Kidney (tissue), 14 donors: ENCODE measurements around the gene C1S. TPM values are rescaled to one million over a fixed set of nuclear protein-coding genes. Genes with fewer than 3 reads are reported as not detected.
"Not testable (repeated sequence)": the region's sequence is repeated elsewhere in the genome, so short reads cannot be mapped to it uniquely, and the experiment has no call there.

ENCODE experiments used
- DNase-seq, 5 donors: peaks; one replicate each; pipeline ENCODE4 v3.0.0-alpha.2; 2013 to 2020
- FAIRE-seq: peaks from 2 replicates; lab custom pipeline; 2012; peaks lifted over from hg19 to GRCh38; lab: Jason Lieb, UNC
- H3K27ac ChIP-seq, 2 donors: one replicate each; pipeline ENCODE4 v1.7.0; 2013; ENCODE audit warnings: low read depth in 2 of 2, low read length in 2 of 2, inconsistent platforms in 1 of 2
- H3K27me3 ChIP-seq: one replicate; pipeline ENCODE4 v1.7.1; 2013; ENCODE audit warnings: low read length, inconsistent platforms; ENCODE audit not compliant: control insufficient read depth, insufficient read depth
- H3K36me3 ChIP-seq, 3 donors: one replicate each; pipeline versions ENCODE4 v1.7.0 to v1.7.1; 2013; ENCODE audit warnings: low read length in 3 of 3, control low read depth in 1 of 3, inconsistent platforms in 1 of 3; ENCODE audit not compliant: insufficient read depth in 3 of 3, control insufficient read depth in 2 of 3
- H3K4me1 ChIP-seq, 3 donors: one replicate each; pipeline versions ENCODE4 v1.7.0 to v1.7.1; 2013; ENCODE audit warnings: low read length in 3 of 3, inconsistent platforms in 1 of 3, low read depth in 1 of 3; ENCODE audit not compliant: control insufficient read depth in 2 of 3, insufficient read depth in 2 of 3
- H3K4me3 ChIP-seq, 3 donors: one replicate each; pipeline versions ENCODE4 v1.7.0 to v1.8.1; 2013; ENCODE audit warnings: low read length in 3 of 3, control low read depth in 1 of 3, inconsistent platforms in 1 of 3
- H3K9ac ChIP-seq, 3 donors: one replicate each; pipeline versions ENCODE4 v1.7.0 to v1.7.1; 2013; ENCODE audit warnings: low read length in 3 of 3, control low read depth in 1 of 3, inconsistent platforms in 1 of 3
- H3K9me3 ChIP-seq, 3 donors: one replicate each; pipeline versions ENCODE4 v1.7.0 to v1.7.1; 2013; ENCODE audit warnings: low read length in 3 of 3, control low read depth in 1 of 3, inconsistent platforms in 1 of 3; ENCODE audit not compliant: control insufficient read depth in 2 of 3, insufficient read depth in 1 of 3
- intact Hi-C: fragments of 100-400 bp; cut with DNase I; formaldehyde crosslinking; loops from one replicate; pipeline ENCODE4 v1.11.1; 2022
- polyA plus RNA-seq: library from polyadenylated mRNA; stranded (reverse); fragments of 350-450 nt; fragmentation: Illumina TruSeq; extraction: RNeasy Lipid Tissue Mini Kit (QIAGEN cat#74804); gene quantifications from one replicate; pipeline ENCODE4 v1.2.3, GENCODE V29; 2014; ENCODE audit warnings: low read depth, low replicate concordance; ENCODE audit not compliant: insufficient read depth
- total RNA-seq: library from RNA; stranded (reverse); fragmentation: NEBNext Ultra II Directional; extraction: Animal tissue kit (Norgen Biotek cat#: 25700); gene quantifications from one replicate; pipeline ENCODE4 v1.2.1, GENCODE V29; 2021
- TF ChIP-seq, protein P1 (sequence below): IDR thresholded peaks from 3 replicates; pipeline ENCODE4 v1.5.1; 2012; ENCODE audit warnings: mild to moderate bottlenecking, moderate library complexity, borderline replicate concordance; ENCODE audit not compliant: insufficient read depth; ENCODE audit errors: extremely low read depth
- donor health status: control.
- donor health status: control.
- donor health status: control.
- donor health status: control.
- donor health status: control.
- donor health status: DM: yes; HTN: yes; CAD: no.
- donor health status: Normal renal cell carcinoma (clear cell type).

The C1S gene
- total and polyA plus RNA-seq, 2 donors from 2014 or later, result 81.2 to 402 TPM

DNA sequence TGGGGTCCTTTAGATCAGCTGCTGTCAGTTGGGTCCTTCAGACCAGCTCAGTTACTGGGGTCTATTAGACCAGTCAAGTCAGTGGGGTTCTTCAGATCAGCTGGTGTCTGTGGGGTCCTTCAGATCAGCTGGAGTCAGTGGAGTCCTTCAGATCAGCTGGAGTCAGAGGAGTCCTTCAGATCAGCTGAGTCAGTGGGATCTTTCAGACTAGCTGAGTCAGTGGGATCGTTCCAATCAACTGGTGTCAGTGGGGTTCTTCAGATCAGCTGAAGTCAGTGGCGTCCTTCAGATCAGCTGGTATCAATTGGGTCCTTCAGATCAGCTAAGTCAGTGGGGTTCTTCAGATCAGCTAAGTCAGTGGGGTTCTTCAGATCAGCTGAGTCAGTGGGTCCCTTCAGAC lies 27.5 kb upstream of the C1S start:
- intact Hi-C loops, result no loop called here
- Histone ChIP-seq H3K27ac (no peak overlapping the region), H3K9me3 (no peaks in the 10 kb centered on the region), H3K4me3 (no peak overlapping the region), H3K9ac (no peak overlapping the region), H3K36me3 (no peaks in the 10 kb centered on the region), H3K27me3 (no peaks in the 10 kb centered on the region), H3K4me1 (no peaks in the 10 kb centered on the region)
- DNase-seq (no peak), FAIRE-seq (no peak)
- TF ChIP-seq, protein P1, sequence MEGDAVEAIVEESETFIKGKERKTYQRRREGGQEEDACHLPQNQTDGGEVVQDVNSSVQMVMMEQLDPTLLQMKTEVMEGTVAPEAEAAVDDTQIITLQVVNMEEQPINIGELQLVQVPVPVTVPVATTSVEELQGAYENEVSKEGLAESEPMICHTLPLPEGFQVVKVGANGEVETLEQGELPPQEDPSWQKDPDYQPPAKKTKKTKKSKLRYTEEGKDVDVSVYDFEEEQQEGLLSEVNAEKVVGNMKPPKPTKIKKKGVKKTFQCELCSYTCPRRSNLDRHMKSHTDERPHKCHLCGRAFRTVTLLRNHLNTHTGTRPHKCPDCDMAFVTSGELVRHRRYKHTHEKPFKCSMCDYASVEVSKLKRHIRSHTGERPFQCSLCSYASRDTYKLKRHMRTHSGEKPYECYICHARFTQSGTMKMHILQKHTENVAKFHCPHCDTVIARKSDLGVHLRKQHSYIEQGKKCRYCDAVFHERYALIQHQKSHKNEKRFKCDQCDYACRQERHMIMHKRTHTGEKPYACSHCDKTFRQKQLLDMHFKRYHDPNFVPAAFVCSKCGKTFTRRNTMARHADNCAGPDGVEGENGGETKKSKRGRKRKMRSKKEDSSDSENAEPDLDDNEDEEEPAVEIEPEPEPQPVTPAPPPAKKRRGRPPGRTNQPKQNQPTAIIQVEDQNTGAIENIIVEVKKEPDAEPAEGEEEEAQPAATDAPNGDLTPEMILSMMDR, result no peak

DNA sequence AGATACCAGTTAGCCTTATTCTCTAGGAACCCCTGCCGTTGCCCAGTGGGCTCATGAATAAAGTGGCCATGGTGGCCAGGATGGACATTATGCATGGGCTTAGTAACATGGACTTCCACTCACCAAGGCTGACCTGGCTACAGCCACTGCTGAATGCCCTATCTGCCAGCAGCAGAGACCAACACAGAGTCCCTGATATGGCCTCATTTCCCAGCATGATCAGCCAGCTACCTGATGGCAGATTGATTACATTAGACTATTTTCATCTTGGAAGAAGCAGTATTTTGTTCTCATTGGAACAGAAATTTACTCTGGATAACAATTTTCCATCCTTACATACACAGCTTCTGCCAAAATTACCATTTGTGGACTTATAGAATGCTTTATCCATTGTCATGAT lies 26.1 kb upstream of the C1S start:
- Histone ChIP-seq H3K9me3 (no peaks in the 10 kb centered on the region), H3K9ac (no peak overlapping the region), H3K4me1 (no peaks in the 10 kb centered on the region), H3K27me3 (no peaks in the 10 kb centered on the region), H3K36me3 (no peaks in the 10 kb centered on the region), H3K27ac (no peak overlapping the region), H3K4me3 (no peak overlapping the region)
- no peak for DNase-seq
- no peak for FAIRE-seq
- intact Hi-C loops, result no loop called here
- TF ChIP-seq, protein P1, result no peak

DNA sequence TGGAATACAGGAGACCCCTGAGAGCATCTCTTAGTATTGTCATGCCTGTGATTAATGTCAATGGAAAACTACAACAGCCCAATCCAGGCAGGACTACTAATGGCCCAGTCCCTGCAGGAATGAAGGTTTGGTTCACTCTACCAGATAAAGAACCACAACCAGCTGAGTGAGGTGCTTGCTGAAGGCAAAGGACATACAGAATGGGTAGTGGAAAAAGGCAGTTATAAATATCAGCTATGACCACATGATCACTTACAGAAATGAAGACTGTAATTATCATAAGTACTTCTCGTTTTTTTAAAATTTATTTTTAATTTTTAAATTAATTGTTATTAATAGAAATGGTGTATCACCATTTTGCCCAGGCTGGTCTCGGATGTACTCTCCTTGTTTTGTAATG lies 25.1 kb upstream of the C1S start:
- H3K4me1 ChIP-seq, result no peaks in the 10 kb centered on the region
- DNase-seq (no peak), FAIRE-seq (no peak)
- H3K9ac ChIP-seq, result no peak overlapping the region
- no peaks in the 10 kb centered on the region for H3K9me3 ChIP-seq
- no peak overlapping the region for H3K27ac ChIP-seq
- no peaks in the 10 kb centered on the region for H3K27me3 ChIP-seq
- H3K36me3 ChIP-seq, result no peaks in the 10 kb centered on the region
- TF ChIP-seq, protein P1, result no peak
- intact Hi-C loops, result no loop called here
- no peak overlapping the region for H3K4me3 ChIP-seq

DNA sequence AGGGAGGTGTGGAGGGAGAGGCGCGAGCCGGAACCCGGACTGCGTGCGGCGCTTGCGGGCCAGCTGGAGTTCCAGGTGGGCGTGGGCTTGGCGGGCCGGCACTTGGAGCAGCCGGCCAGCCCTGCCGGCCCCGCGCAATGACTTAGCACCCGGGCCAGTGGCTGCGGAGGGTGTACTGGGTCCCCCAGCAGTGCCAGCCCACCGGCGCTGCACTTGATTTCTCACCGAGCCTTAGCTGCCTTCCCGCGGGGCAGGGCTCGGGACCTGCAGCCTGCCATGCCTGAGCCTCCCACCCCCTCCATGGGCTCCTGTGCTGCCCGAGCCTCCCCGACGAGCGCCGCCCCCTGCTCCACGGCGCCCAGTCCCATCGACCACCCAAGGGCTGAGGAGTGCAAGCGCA lies 23.1 kb upstream of the C1S start:
- H3K4me3 ChIP-seq, H3K4me1 ChIP-seq, intact Hi-C loops, FAIRE-seq, H3K9me3 ChIP-seq, H3K27ac ChIP-seq, H3K9ac ChIP-seq, DNase-seq, H3K36me3 ChIP-seq, H3K27me3 ChIP-seq: not testable (repeated sequence)
